ENCODE measurements around the gene TIGD4. TPM values are rescaled to one million over a fixed set of nuclear protein-coding genes. Genes with fewer than 3 reads are reported as not detected.

Gene TIGD4
- total RNA-seq (2022; extraction: Qiagen RNA extraction; ENCODE audit: low read depth) = 0.12 to 0.25 TPM (median 0.23 TPM) in 4 of 5 replicates, not detected in the other

DNA sequence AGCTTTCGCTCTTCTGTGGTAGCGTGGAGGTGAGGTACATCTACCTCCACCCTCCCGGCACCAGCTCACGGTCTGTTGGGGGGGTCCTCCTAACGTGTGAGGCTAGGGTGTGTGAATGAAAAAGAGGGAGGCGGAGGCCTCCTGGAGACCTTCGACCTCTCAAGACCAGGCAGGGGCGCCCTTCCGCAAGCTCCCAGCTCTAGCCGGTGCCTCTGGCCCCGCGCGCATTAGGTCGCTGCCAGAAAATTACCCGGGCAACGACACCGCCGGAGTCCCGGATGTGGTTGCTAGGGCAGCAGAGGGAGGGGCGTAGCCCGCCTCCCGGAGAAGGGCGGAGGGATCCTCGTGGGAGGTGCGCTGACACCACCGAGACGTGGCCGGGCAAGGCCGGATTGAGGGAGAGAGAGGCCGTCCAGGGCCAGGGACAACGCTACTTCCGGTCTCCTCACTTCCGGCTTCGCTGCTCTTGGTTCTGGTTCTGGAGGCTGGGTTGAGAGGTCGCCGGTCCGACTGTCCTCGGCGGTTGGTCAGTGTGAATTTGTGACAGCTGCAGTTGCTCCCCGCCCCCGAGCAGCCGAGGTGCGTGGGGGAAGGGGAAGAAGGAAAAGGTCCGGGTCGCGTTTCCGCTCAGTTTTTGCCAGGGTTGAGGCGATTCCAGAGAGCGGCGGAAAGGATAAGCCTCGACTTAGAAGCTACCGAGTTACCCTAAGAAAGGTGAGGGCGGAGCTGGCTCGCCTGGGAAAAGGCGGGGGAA lies at the start of gene TIGD4, which contains the start of gene ARFIP1:
Gene TIGD4, minus strand, starts transcription at position 218 of the 754 bp plus-strand sequence. CDS start 8,726 bp downstream, outside the sequence.
Gene ARFIP1, plus strand, starts transcription at position 442 of the 754 bp plus-strand sequence. CDS start 49,680 bp downstream, outside the sequence.

Other genes starting within 250 kb of the TIGD4 start
- 4.4 to 8.8 TPM (median 6.4 TPM) in 5 replicates for gene FBXW7, start 243.6 kb downstream of the TIGD4 start, total RNA-seq (2022; extraction: Qiagen RNA extraction; ENCODE audit: low read depth)
- gene TMEM154, start 99.7 kb downstream of the TIGD4 start, total RNA-seq (2022; extraction: Qiagen RNA extraction; ENCODE audit: low read depth) = 0.08 to 0.42 TPM (median 0.17 TPM) in 4 of 5 replicates, not detected in the other
- gene ARFIP1, start 224 bp upstream of the TIGD4 start, total RNA-seq (2022; extraction: Qiagen RNA extraction; ENCODE audit: low read depth) = 9.3 to 18.5 TPM (median 16.1 TPM) in 5 replicates
- gene FHDC1, start 156.6 kb upstream of the TIGD4 start, total RNA-seq (2022; extraction: Qiagen RNA extraction; ENCODE audit: low read depth) = 0.34 to 0.42 TPM (median 0.38 TPM) in 5 replicates